H1 (cell line): Measurements from ENCODE around the gene COX14. TPM values are rescaled to one million over a fixed set of nuclear protein-coding genes. Genes with fewer than 3 reads are reported as not detected.

Source experiments
- EGR1 ChIP-seq: IDR thresholded peaks from 2 replicates; pipeline ENCODE4 v1.6.1; 2011; ENCODE audit warnings: low read depth, low read length, borderline replicate concordance
- POU5F1 ChIP-seq: IDR thresholded peaks from 2 replicates; pipeline ENCODE4 v1.6.1; 2011; ENCODE audit warnings: low read depth, mild to moderate bottlenecking, low read length, moderate library complexity
- RAD21 ChIP-seq, 2 experiments: IDR thresholded peaks in 1 of 2; conservative IDR thresholded peaks in 1 of 2; 2 replicates each; pipeline ENCODE4 v1.6.1; 2011; ENCODE audit warnings: low read depth in 2 of 2, low read length in 2 of 2, improper control_type of control experiment in 1 of 2, inconsistent platforms in 1 of 2, mild to moderate bottlenecking in 1 of 2, moderate library complexity in 1 of 2
- ZNF274 ChIP-seq: IDR thresholded peaks from 2 replicates; pipeline ENCODE4 v1.7.0; 2012; ENCODE audit warnings: low read length, borderline replicate concordance; ENCODE audit errors: extremely low read depth
- polyA plus RNA-seq, 7 experiments: library from polyadenylated mRNA; depleted of rRNA in 3 of 7; stranded (reverse) in 5 of 7; unstranded in 2 of 7; fragments of >200 nt in 5 of 7; fragments of 200-250 nt in 2 of 7; gene quantifications; 1 replicate in 5 of 7; 2 replicates in 1 of 7; 4 replicates in 1 of 7; pipeline versions ENCODE4 v1.2.1 to v1.2.3, GENCODE V29; 2011 to 2013; ENCODE audit warnings: missing spikeins in 2 of 7, mixed read lengths in 2 of 7
- total RNA-seq: library from RNA; stranded (reverse); fragmentation: NEBNext Ultra II Directional; extraction: Animal tissue kit (Norgen Biotek cat#: 25700); gene quantifications from 2 replicates; pipeline ENCODE4 v1.2.1, GENCODE V29; 2021

The COX14 gene
- total and polyA plus RNA-seq, 2 of the 8 experiments (the other 6 are each of a cell fraction or from before 2014, with no cell fraction given), result 40.1 to 102 TPM

GRCh38 chr12:50070314-50071060 lies 41.5 kb upstream of the COX14 start (continued):
- no peak for TF ChIP-seq ZNF274
- peak; percentile 60; the same call in 1 of the 2 replicates for TF ChIP-seq EGR1
- TF ChIP-seq POU5F1, result no peak
- TF ChIP-seq RAD21 (IDR thresholded peaks at IDR 0.05 in 1 of 2, conservative IDR thresholded peaks at IDR 0.05 in 1 of 2; ENCODE audit: low read depth in 2 of 2, low read length in 2 of 2), result peak; percentile 77 to 86
